Fibroblast of the aortic adventitia (primary cell): ENCODE results near the gene KIF21A. TPM values are rescaled to one million over a fixed set of nuclear protein-coding genes. Genes with fewer than 3 reads are reported as not detected.

Experiments used
- DNase-seq: peaks from one replicate; pipeline ENCODE4 v3.0.0-alpha.2; 2010; ENCODE audit warnings: low read depth
- H3K4me3 ChIP-seq: 2 replicates; pipeline ENCODE4 v1.5.1; 2011; ENCODE audit warnings: low read depth, mild to moderate bottlenecking, control low read depth, low read length, moderate library complexity
- total RNA-seq: library from RNA; depleted of rRNA; stranded (reverse); fragments of >200 nt; gene quantifications from 2 replicates; pipeline ENCODE4 v1.2.3, GENCODE V29; 2012; ENCODE audit warnings: low replicate concordance
- TF ChIP-seq, protein P1 (sequence below): IDR thresholded peaks from 2 replicates; pipeline ENCODE4 v1.5.1; 2011; ENCODE audit warnings: mild to moderate bottlenecking, low read length, control low read depth, inconsistent platforms; ENCODE audit not compliant: insufficient read depth

Gene KIF21A
- total RNA-seq, 1 donor: 10.8 TPM

DNA sequence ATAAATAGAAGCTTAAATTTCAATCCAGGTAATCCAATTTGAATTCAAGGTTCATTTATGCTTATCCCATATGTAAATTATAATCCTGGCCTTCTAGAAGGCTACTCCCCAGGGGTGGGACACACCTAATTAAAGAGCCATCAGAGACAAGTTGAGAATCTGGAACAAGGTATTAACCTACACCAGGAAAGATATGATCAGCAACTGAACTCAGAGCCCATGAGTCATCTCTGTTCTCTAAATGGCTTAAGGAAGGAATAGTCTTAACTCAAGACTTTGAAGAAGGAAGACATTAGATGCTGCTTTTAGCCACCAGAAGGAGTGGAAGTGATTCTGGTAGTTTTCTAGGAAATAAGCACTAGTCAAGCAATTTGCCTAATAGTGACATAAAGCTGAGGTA, 88.0 kb downstream of the KIF21A start:
- TF ChIP-seq, protein P1, sequence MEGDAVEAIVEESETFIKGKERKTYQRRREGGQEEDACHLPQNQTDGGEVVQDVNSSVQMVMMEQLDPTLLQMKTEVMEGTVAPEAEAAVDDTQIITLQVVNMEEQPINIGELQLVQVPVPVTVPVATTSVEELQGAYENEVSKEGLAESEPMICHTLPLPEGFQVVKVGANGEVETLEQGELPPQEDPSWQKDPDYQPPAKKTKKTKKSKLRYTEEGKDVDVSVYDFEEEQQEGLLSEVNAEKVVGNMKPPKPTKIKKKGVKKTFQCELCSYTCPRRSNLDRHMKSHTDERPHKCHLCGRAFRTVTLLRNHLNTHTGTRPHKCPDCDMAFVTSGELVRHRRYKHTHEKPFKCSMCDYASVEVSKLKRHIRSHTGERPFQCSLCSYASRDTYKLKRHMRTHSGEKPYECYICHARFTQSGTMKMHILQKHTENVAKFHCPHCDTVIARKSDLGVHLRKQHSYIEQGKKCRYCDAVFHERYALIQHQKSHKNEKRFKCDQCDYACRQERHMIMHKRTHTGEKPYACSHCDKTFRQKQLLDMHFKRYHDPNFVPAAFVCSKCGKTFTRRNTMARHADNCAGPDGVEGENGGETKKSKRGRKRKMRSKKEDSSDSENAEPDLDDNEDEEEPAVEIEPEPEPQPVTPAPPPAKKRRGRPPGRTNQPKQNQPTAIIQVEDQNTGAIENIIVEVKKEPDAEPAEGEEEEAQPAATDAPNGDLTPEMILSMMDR: no peak
- DNase-seq: no peak
- H3K4me3 ChIP-seq: no peak overlapping the region

DNA sequence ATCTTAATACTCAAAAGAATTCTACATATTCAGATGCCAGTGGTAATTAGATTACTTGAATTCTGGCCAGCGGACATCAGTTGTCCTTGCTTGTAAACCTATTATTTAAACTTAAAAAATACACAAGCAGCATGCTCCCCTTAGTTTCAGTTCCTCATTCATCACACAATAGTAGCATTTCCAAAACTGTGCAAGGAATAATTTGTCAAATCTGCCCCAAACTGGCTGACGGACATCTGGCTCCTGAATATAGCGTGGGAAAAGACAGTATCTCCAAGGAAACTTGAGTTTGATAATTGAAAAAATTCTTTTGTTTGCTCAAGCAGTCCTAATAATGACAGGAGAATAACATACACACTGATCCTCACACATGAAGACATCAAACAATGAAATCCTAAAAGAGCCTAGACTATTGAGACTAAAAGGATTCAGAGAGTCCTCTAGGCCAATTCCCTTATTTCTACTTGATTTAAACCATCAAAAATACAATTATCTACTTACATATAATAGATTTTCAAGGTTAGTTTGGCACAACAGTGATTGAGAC, 90.4 kb downstream of the KIF21A start:
- no peak overlapping the region for H3K4me3 ChIP-seq
- TF ChIP-seq, protein P1: no peak

DNA sequence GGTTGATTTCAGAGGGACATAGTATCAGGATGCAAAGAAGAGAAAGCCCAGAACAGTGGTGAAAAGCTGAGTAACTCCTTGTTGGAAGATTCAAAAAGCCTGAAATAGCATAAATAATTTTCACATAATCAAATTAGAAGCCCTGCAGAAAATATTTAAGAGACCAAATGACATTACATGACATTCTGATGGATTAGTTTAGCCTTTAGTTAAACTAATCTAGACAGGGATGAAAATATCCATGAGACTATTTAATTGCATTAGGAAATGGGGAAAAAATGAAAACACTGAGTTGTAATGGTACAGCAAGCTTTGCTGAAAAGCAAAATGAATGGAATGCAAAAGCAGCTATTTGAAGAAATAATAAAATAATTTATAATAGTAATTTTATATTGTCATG, 91.8 kb downstream of the KIF21A start:
- TF ChIP-seq, protein P1: no peak
- no peak for DNase-seq
- H3K4me3 ChIP-seq: no peak overlapping the region

More for the DNA sequence above, 90.4 kb downstream of the KIF21A start:
- DNase-seq: no peak

DNA sequence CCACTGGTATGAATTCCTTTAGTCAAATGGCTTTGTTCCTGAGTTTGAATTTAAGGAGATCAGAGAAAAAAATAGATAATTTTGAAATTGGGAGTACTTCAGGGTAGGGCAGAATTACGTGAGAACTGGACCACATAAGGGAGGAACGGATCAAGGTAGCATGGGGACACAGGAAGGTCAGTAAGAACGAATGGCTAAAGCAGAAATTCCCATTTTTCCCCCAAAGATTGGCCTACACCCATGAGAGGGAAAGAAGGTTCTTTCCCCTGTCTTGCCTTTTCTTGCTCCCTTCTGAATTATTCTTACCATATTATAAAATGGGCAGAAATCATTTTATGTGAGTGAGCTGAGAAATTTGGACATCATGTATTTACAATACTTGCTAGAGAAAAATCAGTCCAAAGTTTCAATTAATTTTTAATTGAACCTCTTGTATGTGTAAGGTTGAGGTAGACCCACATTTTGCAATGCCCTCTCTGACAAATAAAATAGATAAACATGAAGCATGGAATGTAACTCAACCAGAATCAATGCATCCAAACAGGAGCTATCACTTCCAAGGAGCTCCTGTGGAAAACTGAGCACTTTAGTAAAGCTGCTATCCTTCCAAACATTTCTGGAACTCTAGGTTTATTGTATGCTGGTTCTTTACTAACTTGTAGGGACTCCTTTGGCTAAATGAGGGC, 93.8 kb downstream of the KIF21A start:
- TF ChIP-seq, protein P1: no peak
- H3K4me3 ChIP-seq: no peak overlapping the region
- no peak for DNase-seq

DNA sequence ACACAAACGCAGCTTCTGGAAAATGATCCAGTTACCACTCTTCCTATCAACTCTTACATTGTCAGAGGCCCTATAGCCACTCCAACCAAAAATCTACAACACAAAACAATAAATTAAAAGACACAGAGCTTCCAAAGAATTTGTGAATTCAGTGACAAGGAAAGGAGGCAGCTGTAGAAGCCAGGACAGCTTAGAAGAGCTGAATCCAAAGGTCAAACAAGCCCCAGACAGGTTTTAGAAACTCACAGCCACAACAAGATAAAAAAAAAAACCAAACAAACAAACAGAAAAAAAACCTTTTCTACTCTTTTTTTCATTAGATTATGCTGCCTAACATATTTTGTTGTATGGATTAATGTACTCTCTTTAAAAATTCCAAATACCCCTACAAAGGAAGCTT, 94.4 kb downstream of the KIF21A start:
- DNase-seq: no peak
- no peak overlapping the region for H3K4me3 ChIP-seq
- TF ChIP-seq, protein P1: no peak

DNA sequence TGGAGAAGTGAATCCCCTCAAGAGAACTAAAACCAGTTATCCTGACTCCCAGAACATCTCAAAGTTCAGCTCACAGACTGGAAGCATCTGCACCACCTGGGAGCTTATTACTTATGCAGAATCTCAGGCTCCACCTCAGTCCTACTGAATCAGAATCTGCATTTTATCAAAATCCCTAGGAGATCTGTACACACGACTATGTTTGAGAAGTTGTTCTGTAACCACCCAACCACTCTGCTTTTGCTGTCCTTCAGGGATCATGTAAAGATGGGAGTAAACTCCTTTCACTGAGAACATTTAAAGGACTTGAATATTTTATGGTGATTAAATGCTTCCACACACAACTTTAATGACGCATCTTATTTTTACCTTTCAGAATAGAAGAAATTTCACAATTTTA, 98.0 kb downstream of the KIF21A start:
- TF ChIP-seq, protein P1: no peak
- DNase-seq: no peak

More for the DNA sequence above, 98.0 kb downstream of the KIF21A start:
- H3K4me3 ChIP-seq: no peak overlapping the region
